HepG2 (cell line): ENCODE data around the gene MTM1. TPM values are rescaled to one million over a fixed set of nuclear protein-coding genes. Genes with fewer than 3 reads are reported as not detected.

ENCODE experiments used
- SRSF4 ChIP-seq: fragments of 200-400 bp; formaldehyde crosslinking; IDR thresholded peaks from one replicate; pipeline ENCODE4 v1.6.1; 2018; ENCODE audit warnings: mild to moderate bottlenecking, low read depth, low read length, moderate library complexity; ENCODE audit not compliant: poor library complexity, severe bottlenecking
- THRA ChIP-seq: sonication (generic); formaldehyde crosslinking; IDR thresholded peaks from 2 replicates; pipeline ENCODE4 v1.4.0; 2020; ENCODE audit warnings: missing genetic modification reagents, borderline replicate concordance
- ZNF253 ChIP-seq: sonication (generic); formaldehyde crosslinking; IDR thresholded peaks from 2 replicates; pipeline ENCODE4 v1.8.0; 2022; ENCODE audit warnings: mild to moderate bottlenecking, missing genetic modification reagents, borderline replicate concordance
- ZNF407 ChIP-seq: sonication (generic); formaldehyde crosslinking; IDR thresholded peaks from one replicate; pipeline ENCODE4 v1.5.1; 2020; ENCODE audit warnings: mild to moderate bottlenecking, missing genetic modification reagents; ENCODE audit errors: not compliant biosample characterization
- polyA plus RNA-seq, 8 experiments: library from polyadenylated mRNA; depleted of rRNA in 3 of 8; stranded (reverse) in 7 of 8; unstranded in 1 of 8; fragments of >200 nt; fragmentation: Illumina TruSeq in 4 of 8; extraction: Trizol in 4 of 8; gene quantifications; 2 replicates each; pipeline versions ENCODE4 v1.2.1 to v1.2.3, GENCODE V29; 2011 to 2016; ENCODE audit warnings: low read depth in 4 of 8, missing spikeins in 1 of 8, mixed read lengths in 1 of 8; ENCODE audit not compliant: insufficient read depth in 1 of 8
- total RNA-seq, 5 experiments: library from RNA; depleted of rRNA; stranded (reverse); fragments of >200 nt; fragmentation: Illumina TruSeq; extraction: Trizol; gene quantifications; 2 replicates each; pipeline ENCODE4 v1.2.3, GENCODE V29; 2016; ENCODE audit warnings: low read depth in 1 of 5

The MTM1 gene
- total and polyA plus RNA-seq, 2 of the 13 experiments (the other 11 are each of a cell fraction or from before 2014, with no cell fraction given), result 12.0 to 15.2 TPM

GRCh38 chrX:150643271-150643670, 74.8 kb downstream of the MTM1 start (continued):
- no peak for TF ChIP-seq ZNF407 (CRISPR knock-in tag)
- no peak for TF ChIP-seq THRA (CRISPR knock-in tag)
- TF ChIP-seq ZNF253, result no peak
- TF ChIP-seq SRSF4, result no peak
